CD4-positive, alpha-beta T cell treated with Interleukin-12 subunit alpha and Interleukin-12 subunit beta, for 1 hour (primary cell): ENCODE measurements around the gene KDM4F.
A peak's percentile ranks its signal among the peaks of the same experiment; 100 is the strongest.

Experiments used
- DNase-seq: peaks from one replicate; pipeline ENCODE4 v3.0.0-alpha.2; 2020

KDM4F gene

DNA sequence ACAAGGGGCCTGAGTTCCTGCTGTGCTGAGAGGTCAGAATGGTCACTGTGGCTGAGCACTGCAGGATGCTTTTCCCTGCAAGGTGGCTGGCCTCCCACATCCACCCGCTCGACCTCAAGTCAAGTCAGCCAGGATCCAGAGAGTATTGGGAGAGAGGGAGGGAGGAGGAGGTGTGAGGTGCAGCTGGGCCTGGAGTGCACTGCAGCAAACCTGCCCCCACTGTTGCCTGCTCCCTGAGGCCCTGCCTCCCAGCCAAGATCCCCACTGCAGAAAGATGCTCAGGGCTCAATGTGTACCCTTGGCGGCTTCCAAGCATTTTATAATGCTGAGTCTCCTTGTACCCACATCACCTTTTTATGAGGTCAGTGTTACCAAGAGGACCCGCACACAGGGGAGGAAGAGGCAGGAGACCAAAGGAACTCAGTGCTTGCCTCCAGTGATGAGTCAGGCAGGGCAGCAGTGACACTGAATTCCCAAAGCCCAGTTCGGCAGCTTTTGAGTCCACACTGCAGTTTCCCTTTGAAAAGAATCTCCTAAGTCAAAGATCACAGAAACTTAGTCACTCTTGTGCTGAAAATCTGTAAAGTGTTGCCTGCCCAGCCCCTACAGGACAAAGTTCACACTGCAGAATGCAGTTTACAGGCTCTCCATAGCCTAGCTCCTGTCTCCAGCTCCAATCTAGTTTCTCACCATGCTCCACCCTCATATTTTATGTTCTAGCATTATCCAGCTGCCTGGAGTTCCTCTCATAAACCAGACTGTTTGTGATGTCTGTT lies 43.5 kb downstream of the KDM4F start:
- peak; percentile 30 for DNase-seq

- no peak for DNase-seq
Measured at GRCh38 chr11:95093548-95093947, 44.3 kb downstream of the KDM4F start.

GRCh38 chr11:95095858-95096587 lies 46.8 kb downstream of the KDM4F start:
- peak; percentile 7 for DNase-seq

GRCh38 chr11:95097209-95097608 lies 48.0 kb downstream of the KDM4F start:
- DNase-seq, result no peak

DNA sequence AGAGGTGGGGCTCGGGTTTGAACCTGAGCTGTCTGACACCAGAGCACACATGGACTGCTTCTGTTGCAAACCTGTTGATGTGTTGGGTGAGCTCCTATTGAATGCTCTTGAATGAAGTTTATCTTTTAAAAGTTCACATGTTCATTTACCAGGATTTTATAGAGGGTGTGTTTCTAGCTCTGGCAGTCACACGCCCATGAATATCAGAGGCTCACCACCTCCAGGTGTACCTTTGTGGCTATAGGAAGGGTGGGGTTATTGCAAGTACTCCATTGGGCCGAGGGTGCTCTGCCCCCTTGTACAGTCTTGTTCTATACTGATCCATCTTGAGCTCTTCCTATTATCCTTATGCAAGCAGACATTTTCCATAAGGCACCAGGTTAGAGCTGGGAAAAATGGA lies 49.6 kb downstream of the KDM4F start:
- DNase-seq, result no peak

DNA sequence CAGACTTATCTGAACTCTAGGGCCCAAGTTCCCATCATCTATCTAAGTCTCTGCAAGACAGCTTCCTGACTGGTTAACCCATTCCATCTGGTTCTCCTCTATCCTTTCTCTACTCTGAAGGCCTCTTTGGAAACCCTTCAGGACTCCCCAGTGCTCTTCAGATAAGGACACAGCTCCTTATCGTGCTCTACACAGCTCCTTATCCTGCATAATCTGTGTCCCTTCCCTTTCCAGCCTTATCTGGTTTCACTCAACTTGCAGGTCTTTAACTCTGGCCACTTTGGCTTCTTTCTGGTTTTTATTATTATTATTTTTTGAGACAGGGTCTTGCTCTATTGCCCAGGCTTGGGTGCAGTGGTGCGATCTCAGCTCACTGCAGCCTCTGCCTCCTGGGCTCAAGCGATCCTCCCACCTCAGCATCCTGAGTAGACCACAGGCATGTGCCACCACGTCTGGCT lies 51.0 kb downstream of the KDM4F start:
- no peak for DNase-seq
